BLaER1 (cell line): Measurements from ENCODE around the gene KMT2D.
"Not testable (repeated sequence)": the region's sequence is repeated elsewhere in the genome, so short reads cannot be mapped to it uniquely, and the experiment has no call there.

ENCODE experiments used
- H3K27ac ChIP-seq: shearing (Covaris generic); formaldehyde crosslinking; 2 replicates; pipeline ENCODE4 v1.8.1; 2022
- H3K27me3 ChIP-seq: shearing (Covaris generic); formaldehyde crosslinking; 2 replicates; pipeline ENCODE4 v1.8.1; 2022
- H3K36me3 ChIP-seq: shearing (Covaris generic); formaldehyde crosslinking; 2 replicates; pipeline ENCODE4 v1.8.1; 2022
- H3K4me1 ChIP-seq: shearing (Covaris generic); formaldehyde crosslinking; 2 replicates; pipeline ENCODE4 v1.8.1; 2022
- H3K4me2 ChIP-seq: shearing (Covaris generic); formaldehyde crosslinking; 2 replicates; pipeline ENCODE4 v1.8.1; 2022
- H3K4me3 ChIP-seq: shearing (Covaris generic); formaldehyde crosslinking; 2 replicates; pipeline ENCODE4 v1.8.1; 2022
- H3K9ac ChIP-seq: shearing (Covaris generic); formaldehyde crosslinking; 2 replicates; pipeline ENCODE4 v1.8.1; 2022
- H3K9me3 ChIP-seq: shearing (Covaris generic); formaldehyde crosslinking; 2 replicates; pipeline ENCODE4 v1.8.1; 2022
- H4K20me1 ChIP-seq: shearing (Covaris generic); formaldehyde crosslinking; 2 replicates; pipeline ENCODE4 v1.8.1; 2022
- Cebpa-rat ChIP-seq: shearing (Covaris generic); IDR thresholded peaks from 2 replicates; pipeline ENCODE4 v1.8.1; 2022

Gene KMT2D

DNA sequence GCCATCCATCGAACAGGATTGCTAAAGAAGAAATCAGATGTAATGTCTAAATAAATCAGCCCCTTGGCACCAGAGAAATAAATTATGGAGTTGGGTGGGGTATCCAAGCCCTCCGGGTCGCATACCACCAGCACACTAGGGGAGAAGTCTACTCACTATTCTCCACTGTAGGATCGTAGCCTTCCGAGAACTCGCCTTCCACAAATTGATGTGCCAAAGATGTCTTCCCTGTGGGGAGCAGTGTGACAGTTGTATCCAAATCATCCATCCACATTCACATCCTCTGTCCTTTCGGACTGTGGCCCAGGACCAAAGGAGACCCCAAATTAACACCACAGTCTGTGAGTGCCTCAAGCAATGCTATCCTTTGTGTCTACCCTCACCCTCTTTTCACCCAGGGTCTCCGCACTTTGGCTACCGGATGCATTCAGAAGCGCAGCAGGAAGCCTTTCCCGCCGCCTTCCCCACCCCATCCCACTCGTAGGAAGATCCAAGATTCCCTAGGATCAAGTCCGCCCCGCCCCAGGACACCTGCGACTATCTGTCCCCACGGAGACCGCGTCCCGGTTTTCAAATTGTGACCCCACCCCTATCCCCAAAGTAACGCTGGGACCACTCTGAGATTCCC, 8.4 kb upstream of the KMT2D start:
- peaks cover 20% of the 10 kb centered on the region for H3K4me1 ChIP-seq
- no peak for TF ChIP-seq Cebpa-rat

DNA sequence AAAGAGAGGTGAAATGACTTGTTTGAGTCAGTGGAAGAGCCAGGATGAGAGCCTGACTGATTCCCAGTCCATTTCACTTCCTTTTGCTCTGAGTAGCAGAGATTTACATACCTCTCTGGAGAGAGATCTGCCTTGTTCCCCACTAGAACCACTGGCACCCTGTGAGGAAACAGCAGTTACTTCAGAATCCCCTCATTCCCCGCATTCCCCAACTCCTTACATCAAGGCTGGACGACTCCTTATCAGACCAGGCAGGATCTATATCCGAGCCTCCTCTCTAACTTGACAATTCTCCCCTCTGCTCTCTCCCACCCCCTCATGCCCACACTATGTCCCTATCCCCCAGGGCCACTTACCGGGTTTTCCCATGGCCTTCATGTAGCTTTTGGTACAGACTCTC, 5.5 kb upstream of the KMT2D start:
- no peak overlapping the region for H3K4me3 ChIP-seq
- H3K27ac ChIP-seq: no peak overlapping the region
- peaks cover 8% of the 10 kb centered on the region; the same call in 1 of the 2 replicates for H3K36me3 ChIP-seq
- H3K27me3 ChIP-seq: no peaks in the 10 kb centered on the region
- H4K20me1 ChIP-seq: no peaks in the 10 kb centered on the region
- H3K4me2 ChIP-seq: no peak overlapping the region
- peak overlapping the region; percentile 23; the same call in 1 of the 2 replicates for H3K9ac ChIP-seq
- no peak for TF ChIP-seq Cebpa-rat
- H3K9me3 ChIP-seq: no peaks in the 10 kb centered on the region
- H3K4me1 ChIP-seq: peaks cover 30% of the 10 kb centered on the region

More for the DNA sequence above, 8.4 kb upstream of the KMT2D start:
- H3K9ac ChIP-seq: peak overlapping the region; percentile 71
- H3K27me3 ChIP-seq: no peaks in the 10 kb centered on the region
- H3K4me3 ChIP-seq: peak overlapping the region; percentile 82
- H3K9me3 ChIP-seq: no peaks in the 10 kb centered on the region
- peak overlapping the region; percentile 40; the same call in 1 of the 2 replicates for H3K27ac ChIP-seq
- no peaks in the 10 kb centered on the region for H4K20me1 ChIP-seq
- H3K36me3 ChIP-seq: peaks cover 8% of the 10 kb centered on the region; the same call in 1 of the 2 replicates
- H3K4me2 ChIP-seq: peak overlapping the region; percentile 87

DNA sequence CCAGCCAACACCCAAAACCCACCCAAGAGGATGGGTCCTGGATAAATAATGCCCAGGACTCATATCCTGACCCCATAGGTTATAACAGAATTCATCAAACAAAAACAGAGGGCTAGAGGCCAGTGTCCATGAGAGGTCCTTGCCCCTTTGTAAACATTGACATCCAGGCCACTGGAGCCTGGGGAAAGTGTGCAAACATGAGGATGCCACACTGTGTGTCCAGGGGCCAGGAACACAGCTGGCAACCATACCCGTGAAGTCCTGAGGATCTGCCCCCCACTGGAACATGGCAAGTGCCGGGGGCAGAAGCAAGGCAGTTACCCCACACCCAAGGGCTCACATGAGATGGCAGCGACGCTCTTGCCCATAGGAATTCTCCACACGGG, 4.2 kb upstream of the KMT2D start:
- H3K4me3 ChIP-seq: no peak overlapping the region
- no peak overlapping the region for H3K4me2 ChIP-seq
- no peak for TF ChIP-seq Cebpa-rat
- H3K9ac ChIP-seq: peak overlapping the region; percentile 34; the same call in 1 of the 2 replicates
- H3K27me3 ChIP-seq: no peaks in the 10 kb centered on the region
- H3K36me3 ChIP-seq: peaks cover 8% of the 10 kb centered on the region; the same call in 1 of the 2 replicates
- no peaks in the 10 kb centered on the region for H3K9me3 ChIP-seq
- H3K4me1 ChIP-seq: peaks cover 19% of the 10 kb centered on the region
- peaks cover 4% of the 10 kb centered on the region; the same call in 1 of the 2 replicates for H4K20me1 ChIP-seq
- H3K27ac ChIP-seq: no peak overlapping the region

DNA sequence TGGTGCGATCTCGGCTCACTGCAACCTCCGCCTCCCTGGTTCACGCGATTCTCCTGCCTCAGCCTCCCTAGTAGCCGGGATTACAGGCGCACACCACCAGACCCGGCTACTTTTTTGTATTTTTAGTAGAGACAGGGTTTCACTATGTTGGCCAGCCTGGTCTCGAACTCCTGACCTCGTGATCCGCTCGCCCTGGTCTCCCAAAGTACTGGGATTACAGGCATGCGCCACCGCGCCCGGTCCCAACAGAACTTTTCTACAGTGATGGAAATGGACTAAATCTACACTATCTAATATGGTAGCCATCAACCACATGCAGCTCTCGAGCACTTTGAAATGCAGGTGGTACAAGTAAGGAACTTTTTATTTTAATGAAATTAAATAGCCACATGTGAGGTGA, 1.3 kb upstream of the KMT2D start:
- peaks cover 32% of the 10 kb centered on the region for H4K20me1 ChIP-seq
- peak overlapping the region; percentile 90 for H3K4me2 ChIP-seq
- H3K4me3 ChIP-seq, H3K9me3 ChIP-seq, H3K27me3 ChIP-seq, H3K36me3 ChIP-seq, H3K27ac ChIP-seq: not testable (repeated sequence)
- H3K9ac ChIP-seq: peak overlapping the region; percentile 99; the same call in 1 of the 2 replicates
- H3K4me1 ChIP-seq: peaks cover 20% of the 10 kb centered on the region

DNA sequence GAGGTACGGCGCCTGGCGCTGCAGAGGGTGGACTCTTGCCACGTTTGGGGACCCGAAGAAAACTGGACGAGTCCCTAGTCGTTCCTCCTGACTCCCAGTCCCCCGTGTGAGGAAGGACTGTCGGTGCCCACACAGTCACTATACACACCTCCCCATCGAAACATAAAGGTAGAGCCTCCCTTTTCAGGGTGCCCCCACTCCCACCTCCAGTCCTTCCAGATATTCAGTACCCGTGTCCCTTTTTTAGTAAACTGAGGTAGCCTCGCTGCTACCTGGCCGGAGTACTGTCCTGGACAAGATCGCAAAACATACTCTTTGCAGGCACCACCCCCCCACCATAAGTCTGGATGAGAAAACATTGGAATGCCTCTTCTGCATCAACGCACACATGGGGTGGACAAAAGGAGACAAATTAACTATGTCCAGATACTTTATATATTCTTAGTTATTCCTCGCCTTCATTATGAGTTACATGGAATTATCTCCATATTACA, 610 bp upstream of the KMT2D start:
- Histone ChIP-seq H3K27me3 (no peaks in the 10 kb centered on the region), H3K36me3 (peaks cover 8% of the 10 kb centered on the region; the same call in 1 of the 2 replicates), H3K9ac (peak overlapping the region; percentile 99), H3K4me1 (peaks cover 27% of the 10 kb centered on the region), H3K9me3 (no peaks in the 10 kb centered on the region), H3K27ac (peak overlapping the region; percentile 99), H3K4me2 (peak overlapping the region; percentile 90), H4K20me1 (peaks cover 39% of the 10 kb centered on the region), H3K4me3 (peak overlapping the region; percentile 98)
- no peak for TF ChIP-seq Cebpa-rat

DNA sequence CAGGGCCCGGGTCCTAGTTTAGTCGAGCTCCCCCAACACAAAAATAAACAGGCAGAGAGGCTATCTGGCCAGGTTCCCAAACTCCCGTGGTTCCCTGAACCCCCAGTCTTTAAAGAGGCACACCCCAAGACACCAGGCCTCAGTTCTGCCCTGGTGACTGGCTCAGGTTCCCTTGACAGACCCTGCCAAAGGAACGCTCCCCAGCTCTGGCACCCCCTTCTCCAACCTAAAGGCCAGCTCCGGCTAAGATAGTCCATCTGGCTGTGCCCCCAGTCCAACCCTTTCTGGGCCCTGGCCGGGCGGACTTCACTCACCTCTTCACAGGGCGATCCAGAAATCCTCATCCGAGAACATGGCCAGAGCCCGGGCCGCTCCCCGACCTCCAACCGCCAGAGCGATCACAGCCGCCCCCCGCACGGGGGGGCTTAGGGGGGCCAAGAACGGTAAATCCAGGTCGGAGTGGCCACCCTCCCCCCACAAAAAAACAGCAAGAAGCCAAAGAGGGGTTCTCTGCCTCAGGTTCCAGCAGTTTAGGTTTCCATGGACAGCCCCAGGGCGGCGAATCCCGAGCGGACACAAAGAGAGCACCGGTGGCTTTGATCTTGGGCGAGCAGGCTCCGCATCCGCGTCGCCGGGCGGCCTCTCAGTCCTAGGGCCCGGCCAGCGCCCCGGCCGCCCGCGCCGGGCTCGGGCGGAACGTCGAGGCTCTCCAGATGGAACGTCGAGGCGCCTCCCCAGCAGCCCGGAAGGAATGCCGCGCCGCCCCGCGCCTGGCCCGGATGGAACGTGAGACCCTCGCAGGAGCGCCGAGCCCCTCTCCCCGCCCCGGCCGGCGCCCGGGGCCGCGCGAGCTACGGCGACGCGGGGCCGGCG, 1.1 kb downstream of the KMT2D start:
- peak overlapping the region; percentile 90 for H3K4me2 ChIP-seq
- H3K4me1 ChIP-seq: peaks cover 38% of the 10 kb centered on the region
- peak overlapping the region; percentile 98 for H3K4me3 ChIP-seq
- no peaks in the 10 kb centered on the region for H3K27me3 ChIP-seq
- no peaks in the 10 kb centered on the region for H3K9me3 ChIP-seq
- H3K9ac ChIP-seq: peak overlapping the region; percentile 99
- TF ChIP-seq Cebpa-rat: no peak
- H4K20me1 ChIP-seq: peaks cover 56% of the 10 kb centered on the region
- peak overlapping the region; percentile 99 for H3K27ac ChIP-seq
- H3K36me3 ChIP-seq: peaks cover 13% of the 10 kb centered on the region

DNA sequence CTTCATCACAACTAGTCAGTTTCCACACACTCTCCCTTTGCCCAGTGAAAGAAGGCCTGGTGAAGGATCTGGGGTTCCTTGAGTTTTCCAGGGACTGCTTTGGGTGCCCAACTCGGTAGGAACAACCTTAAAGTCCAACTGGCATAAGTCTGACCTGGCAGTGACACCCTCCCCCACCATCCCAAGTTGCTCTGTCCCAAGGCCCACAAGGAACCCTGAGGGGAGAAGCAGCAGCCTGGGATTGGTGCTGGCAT, 1.6 kb downstream of the KMT2D start:
- H3K4me2 ChIP-seq: peak overlapping the region; percentile 90
- H3K4me1 ChIP-seq: peaks cover 38% of the 10 kb centered on the region
- H3K27ac ChIP-seq: peak overlapping the region; percentile 99
- no peak for TF ChIP-seq Cebpa-rat
- H4K20me1 ChIP-seq: peaks cover 62% of the 10 kb centered on the region
- no peaks in the 10 kb centered on the region for H3K27me3 ChIP-seq
- H3K4me3 ChIP-seq: peak overlapping the region; percentile 98
- H3K36me3 ChIP-seq: peaks cover 18% of the 10 kb centered on the region
- no peaks in the 10 kb centered on the region for H3K9me3 ChIP-seq
- peak overlapping the region; percentile 99 for H3K9ac ChIP-seq

DNA sequence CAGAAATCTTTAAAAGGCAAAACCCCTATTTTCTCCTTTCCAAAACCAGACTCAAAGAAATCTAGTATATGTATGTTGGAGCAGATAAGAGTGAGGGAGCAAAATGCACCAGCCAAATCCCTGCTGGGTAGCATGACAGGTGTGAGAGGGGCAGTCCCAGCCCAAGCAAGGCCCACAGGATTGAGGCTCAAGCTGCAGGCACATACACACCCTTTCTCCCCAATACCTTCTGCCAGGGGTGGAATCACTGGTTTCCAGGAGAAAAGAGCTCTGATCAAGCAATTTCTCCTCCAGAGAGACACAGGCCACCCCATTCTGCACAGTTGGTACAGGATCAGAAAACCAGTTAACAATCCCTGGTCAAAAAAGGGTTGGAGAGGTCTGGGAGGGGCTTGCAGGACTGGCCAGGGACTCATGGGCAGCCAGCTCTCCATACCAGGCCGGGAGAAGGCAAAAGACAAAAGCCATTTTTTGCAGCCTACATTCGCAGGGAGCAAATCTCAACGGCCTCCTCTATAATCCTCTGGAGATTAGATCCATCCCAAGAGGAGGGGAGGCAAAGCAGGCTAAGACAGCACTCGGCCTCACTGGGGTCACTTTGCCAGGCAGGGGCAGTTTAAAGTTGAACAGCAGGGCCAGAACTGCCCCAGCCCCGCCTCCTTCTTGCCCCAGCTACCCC, 2.1 kb downstream of the KMT2D start:
- Histone ChIP-seq H3K27ac (peak overlapping the region; percentile 99), H3K9me3 (no peaks in the 10 kb centered on the region), H3K4me3 (peak overlapping the region; percentile 98), H3K36me3 (peaks cover 23% of the 10 kb centered on the region), H3K9ac (peak overlapping the region; percentile 99), H3K4me1 (peaks cover 38% of the 10 kb centered on the region), H3K27me3 (no peaks in the 10 kb centered on the region), H4K20me1 (peaks cover 66% of the 10 kb centered on the region), H3K4me2 (peak overlapping the region; percentile 90)
- TF ChIP-seq Cebpa-rat: no peak

DNA sequence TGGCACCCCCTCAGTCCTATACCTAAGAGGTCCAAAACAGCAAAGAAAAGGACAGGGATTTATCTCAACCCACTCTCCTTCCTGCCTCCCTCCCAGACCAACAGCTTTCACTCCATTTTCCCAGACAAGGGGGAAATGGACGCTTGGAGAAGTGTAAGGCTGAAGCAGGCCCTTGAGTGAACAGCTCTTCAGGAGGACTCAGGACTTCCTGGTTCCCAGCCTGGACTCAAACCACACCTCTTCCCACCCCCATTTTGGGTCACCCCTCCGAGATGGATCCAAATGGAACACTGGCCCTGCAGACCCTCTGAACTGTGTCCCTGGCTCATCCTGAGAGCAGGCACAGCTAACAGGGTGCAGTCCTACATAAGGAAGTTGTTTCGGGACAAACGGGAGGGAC, 2.7 kb downstream of the KMT2D start:
- Histone ChIP-seq H3K4me1 (peaks cover 38% of the 10 kb centered on the region), H4K20me1 (peaks cover 73% of the 10 kb centered on the region), H3K9me3 (no peaks in the 10 kb centered on the region), H3K9ac (peak overlapping the region; percentile 99), H3K4me2 (peak overlapping the region; percentile 90), H3K36me3 (peaks cover 29% of the 10 kb centered on the region), H3K27ac (peak overlapping the region; percentile 99), H3K4me3 (peak overlapping the region; percentile 98), H3K27me3 (no peaks in the 10 kb centered on the region)
- TF ChIP-seq Cebpa-rat: no peak
